CD4-positive, alpha-beta T cell treated with Interleukin-2 at 100 ng/mL for 4 hours (primary cell): Measurements from ENCODE around the gene JMJD7.
A peak's percentile ranks its signal among the peaks of the same experiment; 100 is the strongest.

Source experiments
- DNase-seq: peaks from one replicate; pipeline ENCODE4 v3.0.0-alpha.2; 2020; ENCODE audit warnings: low spot score

The JMJD7 gene

GRCh38 chr15:41822471-41822870 is 5.4 kb upstream of the JMJD7 start:
- DNase-seq: no peak

GRCh38 chr15:41822957-41823356 is 4.9 kb upstream of the JMJD7 start:
- DNase-seq: no peak

- no peak for DNase-seq
Observed at GRCh38 chr15:41823502-41823901, 4.4 kb upstream of the JMJD7 start.

GRCh38 chr15:41824062-41824745 is 3.7 kb upstream of the JMJD7 start:
- DNase-seq: no peak

- DNase-seq: no peak
Observed at GRCh38 chr15:41825145-41825544, 2.7 kb upstream of the JMJD7 start.

- DNase-seq: no peak
Observed at GRCh38 chr15:41825572-41826535, 2.0 kb upstream of the JMJD7 start.

GRCh38 chr15:41827290-41827879 is 507 bp upstream of the JMJD7 start:
- peak; percentile 8 for DNase-seq

GRCh38 chr15:41828807-41829141 is 882 bp downstream of the JMJD7 start:
- no peak for DNase-seq

- no peak for DNase-seq
Observed at GRCh38 chr15:41829959-41830646, 2.2 kb downstream of the JMJD7 start.

- DNase-seq: peak; percentile 59
Observed at GRCh38 chr15:41831291-41831690, 3.4 kb downstream of the JMJD7 start.

GRCh38 chr15:41832208-41832607 is 4.3 kb downstream of the JMJD7 start:
- no peak for DNase-seq

GRCh38 chr15:41832875-41833274 is 5.0 kb downstream of the JMJD7 start:
- no peak for DNase-seq

GRCh38 chr15:41834096-41834495 is 6.2 kb downstream of the JMJD7 start:
- DNase-seq: no peak

GRCh38 chr15:41836073-41836472 is 8.2 kb downstream of the JMJD7 start:
- DNase-seq: no peak

GRCh38 chr15:41836713-41837454 is 9.0 kb downstream of the JMJD7 start:
- DNase-seq: no peak

- DNase-seq: no peak
Observed at GRCh38 chr15:41838400-41838897, 10.6 kb downstream of the JMJD7 start, which contains the start of gene PLA2G4B. Gene PLA2G4B (plus strand): TSS chr15:41838847. CDS start chr15:41838914, 67 bp downstream.

- no peak for DNase-seq
Observed at GRCh38 chr15:41839781-41840491, 12.0 kb downstream of the JMJD7 start.

GRCh38 chr15:41840673-41841072 is 12.8 kb downstream of the JMJD7 start:
- DNase-seq: no peak

GRCh38 chr15:41841131-41841530 is 13.2 kb downstream of the JMJD7 start:
- DNase-seq: no peak

- no peak for DNase-seq
Observed at GRCh38 chr15:41842229-41842628, 14.3 kb downstream of the JMJD7 start.

- no peak for DNase-seq
Observed at GRCh38 chr15:41843571-41843970, 15.7 kb downstream of the JMJD7 start.
